Stomach (tissue), 9 donors: Measurements from ENCODE around the gene KIAA1958. TPM values are rescaled to one million over a fixed set of nuclear protein-coding genes. Genes with fewer than 3 reads are reported as not detected.
"Not testable (repeated sequence)": the region's sequence is repeated elsewhere in the genome, so short reads cannot be mapped to it uniquely, and the experiment has no call there.

Experiments
- DNase-seq, 2 donors: peaks; one replicate each; pipeline versions ENCODE4 v3.0.0 to v3.0.0-alpha.2; 2013 to 2019
- H3K27ac ChIP-seq, 5 donors: fragments of 200-600 bp in 4 of 5; sonication (generic) in 4 of 5; one replicate each; pipeline ENCODE4 v1.5.1; 2013 to 2019; ENCODE audit warnings: mild to moderate bottlenecking in 1 of 5, moderate library complexity in 1 of 5
- H3K27me3 ChIP-seq, 3 donors: fragments of 200-600 bp; sonication (generic); one replicate each; pipeline ENCODE4 v1.5.1; 2017 to 2019; ENCODE audit warnings: mixed run types in 1 of 3
- H3K36me3 ChIP-seq, 4 donors: fragments of 200-600 bp; sonication (generic); 1 replicate in 3 of 4; 2 replicates in 1 of 4; pipeline ENCODE4 v1.5.1; 2016 to 2019
- H3K4me1 ChIP-seq, 4 donors: fragments of 200-600 bp; sonication (generic); one replicate each; pipeline ENCODE4 v1.5.1; 2016 to 2019
- H3K4me3 ChIP-seq, 4 donors: fragments of 200-600 bp; sonication (generic) in 3 of 4; one replicate each; pipeline ENCODE4 v1.5.1; 2016 to 2019; ENCODE audit warnings: mild to moderate bottlenecking in 1 of 4
- H3K9me3 ChIP-seq, 4 donors: fragments of 200-600 bp; sonication (generic); one replicate each; pipeline ENCODE4 v1.5.1; 2016 to 2019
- CTCF ChIP-seq, 7 experiments: fragments of 450-650 bp in 4 of 7; fragments of 200-600 bp in 3 of 7; sonication (generic) in 3 of 7; IDR thresholded peaks; one replicate each; pipeline ENCODE4 v1.5.1; 2016 to 2019; ENCODE audit warnings: antibody characterized with exemption in 7 of 7, control low read depth in 2 of 7, mild to moderate bottlenecking in 1 of 7
- EP300 ChIP-seq: sonication (generic); formaldehyde crosslinking; IDR thresholded peaks from one replicate; pipeline ENCODE4 v1.6.1; 2017; ENCODE audit warnings: antibody characterized with exemption
- POLR2A ChIP-seq, 4 donors: fragments of 450-650 bp; IDR thresholded peaks; one replicate each; pipeline ENCODE4 v1.6.1; 2016; ENCODE audit warnings: antibody characterized with exemption in 4 of 4, control low read depth in 2 of 4, mild to moderate bottlenecking in 1 of 4, moderate library complexity in 1 of 4
- POLR2AphosphoS5 ChIP-seq, 3 donors: sonication (generic); formaldehyde crosslinking; IDR thresholded peaks; one replicate each; pipeline ENCODE4 v1.6.1; 2016; ENCODE audit warnings: antibody characterized with exemption in 3 of 3
- WGBS, 5 donors: extraction: QIAGEN DNeasy Blood & Tissue Kit in 3 of 5; methylation state at CpG; one replicate each; pipeline versions ENCODE4 v1.1.5 to v1.1.7; 2013 to 2018; 5-methylcytosine and 5-hydroxymethylcytosine counted together
- intact Hi-C: fragments of 100-400 bp; cut with DNase I; formaldehyde crosslinking; loops from one replicate; pipeline ENCODE4 v1.15.1; 2023; ENCODE audit warnings: low total_unique reads
- polyA plus RNA-seq, 3 donors: library from polyadenylated mRNA; stranded (reverse); fragments of 200-250 nt; gene quantifications; one replicate each; pipeline ENCODE4 v1.2.3, GENCODE V29; 2013
- total RNA-seq, 5 donors: library from RNA; depleted of rRNA; stranded (reverse); fragments of >200 nt; gene quantifications; one replicate each; pipeline versions ENCODE4 v1.1.0 to v1.2.3, GENCODE V29; 2014 to 2016
- donor health status: healthy with polysubstance abuse.
- donor health status: Bipolar disorder and iron deficiency.
- donor health status: healthy.

Gene KIAA1958
- total and polyA plus RNA-seq, 8 donors, result 0.60 to 77.7 (median 12.8) TPM

GRCh38 chr9:112581469-112582176 is 95.0 kb downstream of the KIAA1958 start:
- Histone ChIP-seq H3K36me3 (no peaks in the 10 kb centered on the region), H3K4me3 (no peak overlapping the region), H3K27me3 (no peaks in the 10 kb centered on the region), H3K9me3 (no peaks in the 10 kb centered on the region), H3K27ac (no peak overlapping the region), H3K4me1 (no peaks in the 10 kb centered on the region)
- no peak for TF ChIP-seq POLR2A (IDR thresholded peaks at IDR 0.05)
- TF ChIP-seq CTCF (IDR thresholded peaks at IDR 0.05), result no peak
- intact Hi-C loops, result no loop called here
- WGBS, 5 donors, result 81 to 99% (median 86%) methylated on average over 7 of the region's 7 CpGs
- DNase-seq, result no peak

- no peak for TF ChIP-seq EP300
- no peak overlapping the region for H3K27ac ChIP-seq
- no peaks in the 10 kb centered on the region for H3K9me3 ChIP-seq
- WGBS, 5 donors, result 77 to 93% (median 85%) methylated on average over 7 of the region's 7 CpGs
- DNase-seq, result no peak
- intact Hi-C loops, result no loop called here
- no peaks in the 10 kb centered on the region for H3K36me3 ChIP-seq
- H3K27me3 ChIP-seq, result no peaks in the 10 kb centered on the region
- no peaks in the 10 kb centered on the region for H3K4me1 ChIP-seq
- no peak overlapping the region for H3K4me3 ChIP-seq
Observed at GRCh38 chr9:112582371-112583262, 96.0 kb downstream of the KIAA1958 start.

- TF ChIP-seq CTCF (IDR thresholded peaks at IDR 0.05) (no peak), POLR2A (IDR thresholded peaks at IDR 0.05) (no peak), POLR2AphosphoS5 (IDR thresholded peaks at IDR 0.05) (no peak), EP300 (no peak)
Observed at GRCh38 chr9:112586599-112587155, 100.0 kb downstream of the KIAA1958 start.

GRCh38 chr9:112591875-112592274 is 105.2 kb downstream of the KIAA1958 start:
- H3K36me3 ChIP-seq, H3K27me3 ChIP-seq, H3K4me1 ChIP-seq, intact Hi-C loops, H3K4me3 ChIP-seq, H3K9me3 ChIP-seq, DNase-seq, H3K27ac ChIP-seq: not testable (repeated sequence)
- 79 to 93% (median 83%) methylated on average over 8 of the region's 8 CpGs for WGBS, 5 donors

More at GRCh38 chr9:112586599-112587155, 100.0 kb downstream of the KIAA1958 start:
- Histone ChIP-seq H3K36me3 (no peaks in the 10 kb centered on the region), H3K27ac (no peak overlapping the region), H3K27me3 (no peaks in the 10 kb centered on the region), H3K4me3 (no peak overlapping the region), H3K4me1 (no peaks in the 10 kb centered on the region), H3K9me3 (no peaks in the 10 kb centered on the region)
- no peak for DNase-seq
- WGBS, 5 donors, result 93 to 96% (median 95%) methylated on average over 4 of the region's 4 CpGs
- intact Hi-C loops, result no loop called here

GRCh38 chr9:112599732-112600131 is 113.1 kb downstream of the KIAA1958 start:
- peaks cover 0 to 19% (median 7%) of the 10 kb centered on the region in 4 donors for H3K4me1 ChIP-seq
- no peaks in the 10 kb centered on the region for H3K9me3 ChIP-seq
- H3K4me3 ChIP-seq, result no peak overlapping the region
- TF ChIP-seq POLR2A (IDR thresholded peaks at IDR 0.05), result no peak
- no peak for TF ChIP-seq POLR2AphosphoS5 (IDR thresholded peaks at IDR 0.05)
- TF ChIP-seq CTCF (IDR thresholded peaks at IDR 0.05), result no peak
- no peak for TF ChIP-seq EP300
- intact Hi-C loops, result no loop called here
- 42 to 75% (median 52%) methylated on average over 3 of the region's 3 CpGs for WGBS, 5 donors
- no peak overlapping the region for H3K27ac ChIP-seq
- no peaks in the 10 kb centered on the region for H3K36me3 ChIP-seq
- no peak for DNase-seq
- H3K27me3 ChIP-seq, result no peaks in the 10 kb centered on the region
